GM21619 (cell line): ENCODE data around the gene TMEM100.

Experiments used
- ATAC-seq: cut with Tn5 transposase; IDR thresholded peaks from one replicate; pipeline ENCODE4 v1.9.1; 2021; ENCODE audit not compliant: unreplicated experiment

Gene TMEM100

DNA sequence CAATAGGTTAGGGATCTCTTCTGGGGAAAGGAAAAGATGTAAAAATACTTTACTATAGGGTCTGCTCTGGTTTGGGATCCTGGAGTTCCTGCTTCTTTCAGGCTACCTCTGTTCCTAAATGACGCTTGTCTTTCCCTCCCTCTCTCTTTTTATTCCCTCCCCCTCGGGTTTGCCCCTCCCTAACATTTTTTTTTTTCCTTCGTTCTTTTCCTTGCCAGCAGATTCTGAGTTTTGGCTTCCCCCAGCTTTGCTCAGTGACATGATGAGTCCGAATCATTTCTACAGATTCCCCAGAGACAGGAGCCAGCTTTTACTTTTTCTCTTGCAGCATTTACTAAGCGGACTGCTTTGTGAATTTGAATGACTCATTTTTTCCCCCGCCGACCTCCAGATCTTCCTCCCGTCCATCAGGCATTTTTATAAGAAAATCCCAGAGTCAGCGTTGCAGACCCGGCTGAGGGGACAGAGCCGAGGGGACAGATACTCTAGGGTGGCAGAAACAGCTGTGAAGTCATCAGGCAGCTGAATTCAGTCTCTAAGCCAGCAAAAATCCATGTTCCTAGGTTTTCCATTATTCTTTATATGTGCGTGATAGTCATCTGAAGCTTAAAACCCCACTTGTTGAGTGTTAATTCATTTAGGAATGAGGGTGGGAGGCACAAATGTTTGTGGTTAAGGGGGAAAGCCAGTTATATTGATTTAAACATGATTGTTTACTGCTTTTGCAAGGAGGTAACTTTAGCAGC, at the start of gene TMEM100:
TMEM100 (minus strand) TSS at position 123 of the 746 bp plus-strand sequence. CDS start 1,794 bp downstream, outside the sequence.
- ATAC-seq: no peak

DNA sequence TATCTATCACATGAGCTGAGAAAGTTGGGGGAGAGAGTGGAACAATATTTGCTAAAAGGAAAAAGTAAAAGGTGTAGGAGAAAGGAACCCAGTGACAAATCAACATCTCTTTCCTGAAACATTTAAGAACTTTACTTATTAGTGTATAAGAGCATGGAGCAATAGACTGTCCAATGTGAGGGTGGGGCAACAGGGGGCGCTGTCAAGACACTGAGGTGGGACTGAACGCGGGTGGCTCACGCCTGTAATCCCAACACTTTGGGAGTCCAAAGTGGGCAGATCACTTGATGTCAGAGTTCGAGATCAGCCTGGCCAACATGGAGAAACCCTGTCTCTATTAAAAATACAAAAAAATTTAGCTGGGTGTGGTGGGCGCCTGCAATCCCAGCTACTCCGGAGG, 49.4 kb upstream of the TMEM100 start:
- no peak for ATAC-seq

- ATAC-seq: no peak
Observed at GRCh38 chr17:55770196-55770870, 47.7 kb upstream of the TMEM100 start.

GRCh38 chr17:55769625-55770000, 46.9 kb upstream of the TMEM100 start:
- ATAC-seq: no peak

DNA sequence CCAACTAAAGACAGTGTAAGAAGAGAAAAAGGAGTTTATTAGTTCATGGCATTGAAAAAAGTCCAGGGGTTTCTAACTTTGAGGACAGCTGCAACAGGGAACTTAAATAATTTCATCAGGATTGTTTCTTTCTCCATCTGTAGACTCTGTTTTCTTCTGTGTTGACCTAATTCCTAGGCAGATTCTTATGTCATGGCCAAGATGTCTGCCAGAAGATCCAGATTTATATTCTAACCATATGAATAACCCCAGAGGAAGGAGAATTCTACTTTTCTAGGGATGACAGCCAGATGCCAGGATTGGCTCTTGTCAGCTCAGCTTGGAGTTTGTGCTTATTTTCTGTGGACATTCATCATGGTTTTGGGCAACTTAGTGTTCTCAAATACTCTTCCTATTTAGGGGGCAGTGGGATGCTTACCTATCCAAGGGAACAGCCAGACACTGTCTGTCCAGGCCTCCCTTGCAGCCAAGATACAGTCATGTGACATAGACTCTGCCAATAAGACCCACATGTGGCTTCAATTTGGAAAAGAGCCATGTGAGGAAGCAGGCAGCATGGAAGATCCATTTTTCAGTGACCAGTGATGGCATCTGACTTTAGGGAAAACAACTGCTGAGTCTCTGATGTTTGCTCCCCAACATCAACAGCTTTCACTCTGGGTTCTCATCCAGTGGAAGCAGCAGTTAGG, 46.4 kb upstream of the TMEM100 start:
- no peak for ATAC-seq

DNA sequence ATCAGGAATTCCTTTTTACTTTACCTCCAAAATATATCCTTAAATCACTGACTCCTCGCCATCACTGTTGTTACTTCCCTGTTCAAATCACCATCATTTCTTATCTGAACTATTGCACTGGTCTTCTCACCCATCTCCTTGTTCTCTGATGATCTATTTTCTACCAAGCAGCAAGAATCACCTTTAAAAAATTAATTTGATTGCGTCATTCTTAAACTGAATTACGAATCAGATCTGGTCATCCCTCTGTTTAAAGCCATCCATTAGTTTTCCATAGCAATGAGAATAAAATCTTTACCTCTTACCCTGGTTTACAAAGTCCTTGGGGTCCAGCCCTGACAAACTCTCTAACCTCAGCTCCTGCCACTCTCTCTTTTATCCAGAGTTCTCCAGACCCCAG, 42.8 kb upstream of the TMEM100 start:
- no peak for ATAC-seq

- no peak for ATAC-seq
Observed at GRCh38 chr17:55764610-55765009, 41.9 kb upstream of the TMEM100 start.

DNA sequence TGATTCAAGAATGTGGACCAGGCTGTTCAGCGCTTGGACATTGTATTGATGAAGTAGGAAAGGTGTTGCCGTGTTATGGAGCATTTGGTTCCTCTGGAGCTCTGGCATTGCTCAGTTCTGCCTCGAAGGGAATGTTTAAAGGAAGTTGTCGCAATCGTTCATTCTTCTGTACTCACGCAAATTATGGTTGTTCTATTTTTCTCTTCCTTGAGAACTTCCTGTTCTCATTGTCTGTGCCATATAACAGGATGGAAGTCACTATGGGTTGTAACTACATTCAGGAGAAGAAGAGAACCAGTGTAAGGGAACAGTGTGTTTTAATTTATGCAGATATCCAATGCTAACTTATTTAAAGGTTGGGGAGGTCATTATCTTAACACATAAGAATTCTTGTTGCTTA, 41.2 kb upstream of the TMEM100 start:
- ATAC-seq: no peak

- no peak for ATAC-seq
Observed at GRCh38 chr17:55762086-55762858, 39.6 kb upstream of the TMEM100 start.

DNA sequence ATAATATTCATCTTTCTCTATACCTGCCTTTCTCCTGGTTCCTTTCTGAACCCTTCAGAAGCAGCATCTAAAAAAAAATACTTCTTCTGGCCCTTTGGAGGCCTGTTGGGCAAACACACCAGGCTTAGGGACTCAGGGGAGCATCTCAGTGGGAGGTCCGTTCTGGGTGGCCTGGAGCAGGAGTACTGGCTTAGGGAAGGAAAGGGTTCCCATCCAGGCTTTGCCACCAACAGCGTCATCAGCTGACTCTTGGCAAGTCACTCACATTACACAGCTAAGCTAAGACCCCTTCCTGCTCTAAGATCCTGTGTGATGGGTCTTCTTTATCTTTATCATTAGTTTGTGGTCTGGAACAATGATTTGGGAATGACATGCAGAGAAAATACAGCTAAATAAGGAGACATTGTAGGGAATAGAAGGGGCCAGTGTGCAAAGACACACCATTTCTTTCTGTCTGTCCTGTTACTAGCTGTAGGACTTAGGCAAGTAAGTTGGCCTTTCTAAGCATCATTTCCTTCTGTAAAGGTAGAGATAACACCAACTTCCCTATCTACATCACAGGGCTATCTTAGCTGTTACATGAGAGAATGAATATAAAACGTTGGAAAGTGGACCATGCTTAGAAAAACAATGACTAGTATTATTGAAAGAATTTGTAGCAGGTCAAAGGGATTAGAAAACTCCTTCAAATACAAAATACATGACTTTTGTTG, 38.1 kb upstream of the TMEM100 start:
- ATAC-seq: no peak

- no peak for ATAC-seq
Observed at GRCh38 chr17:55758171-55758570, 35.5 kb upstream of the TMEM100 start.

DNA sequence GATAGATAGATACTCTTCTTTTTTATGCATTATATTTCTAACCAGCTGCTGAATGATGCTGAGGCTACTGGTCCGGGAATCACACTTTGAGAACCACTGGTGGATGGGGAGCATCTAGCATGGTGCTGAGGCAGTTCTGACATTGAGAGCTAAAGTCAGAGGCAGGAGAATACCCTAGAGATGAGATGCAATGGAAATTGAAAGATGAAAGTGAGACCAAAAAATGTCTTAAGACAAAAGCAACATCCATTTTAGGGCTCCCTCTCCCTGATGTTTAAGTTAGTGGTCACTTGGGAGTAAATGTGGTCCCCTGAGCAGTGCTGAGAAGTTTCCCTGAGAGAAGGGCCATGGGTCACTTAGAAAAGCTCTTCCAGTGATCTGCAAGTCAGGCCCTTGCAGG, 35.0 kb upstream of the TMEM100 start:
- ATAC-seq: peak; percentile 80

- ATAC-seq: no peak
Observed at GRCh38 chr17:55756689-55757088, 34.0 kb upstream of the TMEM100 start.

DNA sequence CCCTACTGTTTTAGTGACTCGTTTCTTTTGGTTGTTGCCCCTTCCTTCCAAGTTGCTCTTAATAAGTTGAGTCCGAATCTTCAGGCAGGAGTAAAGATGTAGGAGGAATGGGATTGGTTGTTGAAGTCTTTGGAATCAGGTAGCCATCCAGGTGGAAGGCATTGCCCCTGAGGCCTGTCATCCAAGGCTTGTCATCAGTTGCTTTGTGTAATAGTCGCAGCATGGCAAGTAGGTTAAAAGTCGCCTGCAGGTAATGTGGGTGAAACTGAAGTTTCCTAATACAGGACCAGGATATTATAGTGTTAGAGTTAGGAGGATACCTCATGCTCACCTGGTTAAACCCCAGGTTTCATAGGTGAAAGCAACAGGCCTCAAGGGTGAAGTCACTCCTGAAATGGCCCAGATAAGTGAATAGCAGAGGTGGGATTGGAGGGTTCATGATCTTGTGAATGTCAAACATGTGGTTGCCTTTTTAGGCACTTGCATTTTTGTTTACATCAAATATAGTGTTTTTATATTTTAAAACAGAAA, 29.1 kb upstream of the TMEM100 start:
- ATAC-seq: no peak

DNA sequence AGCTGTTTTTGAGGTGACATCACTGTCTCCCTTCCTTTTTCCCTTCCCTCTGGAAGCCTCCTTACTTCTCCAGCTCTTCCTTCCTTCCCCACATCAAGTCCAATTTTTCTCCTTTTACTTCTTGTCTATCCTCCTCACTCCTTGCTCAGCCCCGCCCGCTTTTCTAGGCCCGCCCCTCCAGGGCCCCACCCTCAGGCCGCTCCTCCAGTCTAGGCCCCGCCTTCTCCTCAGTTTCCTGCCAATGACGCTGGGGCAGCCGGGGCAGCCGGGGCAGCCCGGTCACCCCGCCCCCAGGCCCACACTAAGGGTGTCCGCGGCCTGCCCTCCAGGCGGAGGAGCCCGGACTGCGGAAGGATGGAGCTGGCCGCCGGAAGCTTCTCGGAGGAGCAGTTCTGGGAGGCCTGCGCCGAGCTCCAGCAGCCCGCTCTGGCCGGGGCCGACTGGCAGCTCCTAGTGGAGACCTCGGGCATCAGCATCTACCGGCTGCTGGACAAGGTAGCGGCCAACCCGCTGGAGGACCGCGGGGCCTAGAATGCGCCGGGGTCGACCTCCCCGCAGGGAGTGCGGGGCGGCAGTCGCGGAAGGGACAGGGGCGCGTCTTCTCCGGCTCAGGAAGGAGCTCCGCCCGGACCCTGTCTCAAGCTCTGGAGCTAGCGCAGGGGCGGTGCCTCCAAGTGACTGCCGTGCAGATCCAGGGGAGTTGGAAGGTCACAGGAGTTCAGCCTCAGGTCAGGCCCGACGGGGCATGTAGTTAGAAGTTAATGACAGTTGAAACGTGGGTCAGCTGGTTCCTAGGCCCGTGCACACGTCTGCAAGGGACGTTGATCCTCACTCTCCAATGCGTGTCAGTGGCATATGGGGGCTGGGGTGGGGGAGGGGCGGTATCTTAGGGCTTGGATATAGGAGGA, 28.3 kb upstream of the TMEM100 start, which contains the start of gene PCTP:
PCTP (plus strand) TSS at position 302 of the 908 bp plus-strand sequence; CDS start at position 355, 53 bp downstream.
- ATAC-seq: peak; percentile 100

- no peak for ATAC-seq
Observed at GRCh38 chr17:55749985-55750384, 27.3 kb upstream of the TMEM100 start.

DNA sequence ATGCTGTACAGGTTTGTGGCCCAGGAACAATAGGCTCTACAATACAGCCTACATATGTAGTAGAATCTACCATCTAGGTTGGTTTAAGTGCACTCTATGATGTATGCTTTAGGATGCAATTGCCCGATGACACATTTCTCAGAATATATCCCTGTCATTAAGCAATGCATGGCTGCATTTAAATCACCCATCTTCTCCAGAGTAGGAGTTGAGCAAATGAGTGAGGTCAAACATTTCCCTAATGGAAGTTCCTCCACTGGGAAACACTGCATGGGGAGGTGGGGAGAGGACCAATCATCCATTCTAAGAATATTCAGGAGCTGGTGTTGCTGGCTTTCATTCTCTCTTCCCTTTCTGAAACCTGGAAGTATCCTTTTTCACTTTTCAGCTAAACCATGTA, 26.2 kb upstream of the TMEM100 start:
- no peak for ATAC-seq

DNA sequence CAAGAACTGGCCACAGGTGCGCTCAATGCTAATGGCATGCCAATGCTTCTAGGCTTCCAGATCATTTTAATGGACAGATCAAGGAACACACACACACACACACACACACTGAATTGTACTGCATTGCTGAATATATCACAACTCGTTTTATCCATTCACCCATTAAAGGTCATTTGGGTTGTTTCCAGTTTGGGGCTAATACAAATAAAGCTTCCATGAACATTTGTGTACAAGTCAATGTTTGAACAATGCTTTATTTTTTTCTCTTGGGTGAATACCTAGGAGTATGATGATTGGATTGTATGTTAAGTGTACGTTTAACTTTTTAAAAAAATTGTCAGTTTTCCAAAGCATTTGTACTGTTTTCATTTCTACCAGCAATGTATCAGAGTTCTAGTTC, 24.5 kb upstream of the TMEM100 start:
- ATAC-seq: no peak

DNA sequence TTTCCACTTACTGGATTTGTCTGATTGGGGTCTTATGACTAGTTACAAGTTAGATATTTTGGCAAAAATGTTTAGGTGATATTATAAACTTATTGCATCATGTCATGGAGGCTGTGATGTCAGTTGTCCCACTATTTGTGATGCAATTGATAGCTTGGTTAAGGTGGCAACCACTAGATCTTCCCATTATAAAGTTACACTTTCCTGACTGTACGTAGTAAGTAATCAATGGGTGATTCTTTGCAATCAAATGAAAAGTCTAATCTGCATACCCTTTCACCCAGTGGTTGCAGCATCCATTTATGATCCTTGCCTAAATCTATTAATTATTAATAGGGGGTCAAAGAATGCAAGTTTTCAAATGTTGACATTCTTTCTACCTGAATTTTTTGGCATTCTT, 23.8 kb upstream of the TMEM100 start:
- ATAC-seq: no peak
